ENCODE data around the gene FKRP. TPM values are rescaled to one million over a fixed set of nuclear protein-coding genes. Genes with fewer than 3 reads are reported as not detected.
"Not testable (repeated sequence)": the region's sequence is repeated elsewhere in the genome, so short reads cannot be mapped to it uniquely, and the experiment has no call there.

FKRP gene
- total RNA-seq, 1 experiment from 2014 or later, result 11.3 TPM

DNA sequence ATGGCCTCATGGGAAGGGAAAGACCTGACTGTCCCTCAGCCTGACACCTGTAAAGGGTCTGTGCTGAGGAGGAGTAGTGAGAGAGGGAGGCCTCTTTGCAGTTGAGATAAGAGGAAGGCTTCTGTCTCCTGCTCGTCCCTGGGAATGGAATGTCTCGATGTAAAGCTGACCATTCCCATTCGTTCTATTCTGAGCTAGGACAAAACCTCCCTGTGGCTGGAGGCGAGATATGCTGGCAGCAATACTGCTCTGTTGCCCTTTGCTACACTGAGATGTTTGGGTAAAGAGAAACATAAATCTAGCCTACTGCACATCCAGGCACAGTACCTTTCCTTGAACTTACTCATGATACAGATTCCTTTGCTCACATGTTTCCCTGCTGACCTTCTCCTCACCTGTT is 22.9 kb downstream of the FKRP start:
- in situ Hi-C loops (cut with HindIII; ENCODE audit: low pct_unique_long_range_greater_than_20kb, low sequenced_read_pairs); DNase-seq (ENCODE audit: low read depth, low spot score): not testable (repeated sequence)

DNA sequence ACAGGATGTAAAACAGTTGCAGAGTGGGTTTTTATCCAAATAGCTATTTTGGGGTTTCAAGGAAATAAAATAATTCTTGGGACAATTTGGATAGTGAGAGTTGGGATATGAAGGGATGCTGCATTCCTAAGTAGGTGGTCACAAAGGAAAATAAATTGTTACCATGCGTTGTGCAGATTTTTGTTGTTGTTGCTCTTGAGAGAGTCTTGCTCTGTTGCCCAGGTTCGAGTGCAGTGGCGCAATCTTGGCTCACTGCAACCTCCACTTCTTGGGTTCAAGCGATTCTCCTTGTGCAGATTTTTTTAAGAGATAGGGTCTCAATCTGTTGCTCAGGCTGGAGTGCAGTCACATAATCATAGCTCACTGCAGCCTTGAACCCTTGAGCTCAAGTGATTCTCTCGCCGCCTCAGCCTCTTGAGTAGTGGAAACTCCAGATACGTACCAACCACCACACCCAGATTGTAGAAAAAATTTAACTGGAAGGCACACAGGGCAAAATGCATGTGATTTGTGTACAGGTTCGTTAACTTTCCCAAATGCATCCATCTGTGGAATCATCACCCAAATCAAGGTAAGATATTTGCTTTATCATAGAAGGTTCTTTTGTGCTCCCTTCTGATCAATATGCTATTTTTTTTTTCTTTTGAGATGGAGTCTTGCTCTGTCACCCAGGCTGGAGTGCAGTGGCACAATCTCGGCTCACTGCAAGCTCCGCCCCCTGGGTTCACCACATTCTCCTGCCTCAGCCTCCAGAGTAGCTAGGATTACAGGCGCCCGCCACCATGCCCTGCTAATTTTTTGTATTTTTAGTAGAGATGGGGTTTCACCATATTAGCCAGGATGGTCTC is 26.5 kb downstream of the FKRP start:
- no peak for DNase-seq (ENCODE audit: low read depth, low spot score)

GRCh38 chr19:46773018-46773399 is 27.2 kb downstream of the FKRP start:
- DNase-seq (ENCODE audit: low read depth, low spot score), result no peak
- in situ Hi-C loops (cut with HindIII; ENCODE audit: low pct_unique_long_range_greater_than_20kb, low sequenced_read_pairs), result no loop called here

More for the DNA sequence above, 26.5 kb downstream of the FKRP start:
- in situ Hi-C loops (cut with HindIII; ENCODE audit: low pct_unique_long_range_greater_than_20kb, low sequenced_read_pairs), result no loop called here

DNA sequence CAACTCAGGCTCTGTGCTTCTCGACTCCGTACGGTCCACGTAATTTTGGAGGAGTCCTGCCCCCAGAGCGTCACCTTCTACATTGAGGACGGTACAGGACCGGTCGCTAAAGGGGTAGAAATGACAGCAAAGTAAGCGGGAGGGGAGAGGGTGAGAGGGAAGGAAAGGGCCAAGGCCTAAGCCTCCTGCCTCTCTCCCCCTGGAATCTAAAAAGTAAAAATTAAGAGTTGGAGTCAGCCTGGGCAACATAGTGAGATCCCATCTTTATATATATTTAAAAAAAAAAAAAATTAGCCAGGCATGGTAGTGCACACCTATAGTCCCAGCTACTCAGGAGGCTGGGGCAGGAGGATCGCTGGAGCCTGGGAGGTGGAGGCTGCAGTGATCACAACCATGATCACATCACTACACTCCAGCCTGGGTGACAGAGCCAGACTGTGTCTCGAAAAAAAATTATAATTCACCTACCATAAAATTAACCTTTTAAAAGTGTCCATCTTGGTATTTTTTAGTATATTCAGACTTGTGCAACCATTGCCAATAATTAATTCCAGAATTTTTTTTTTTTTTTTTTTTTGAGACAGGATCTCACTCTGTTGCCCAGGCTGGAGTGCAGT is 29.9 kb downstream of the FKRP start:
- DNase-seq (ENCODE audit: low read depth, low spot score), result no peak
- in situ Hi-C loops (cut with HindIII; ENCODE audit: low pct_unique_long_range_greater_than_20kb, low sequenced_read_pairs), result no loop called here

GRCh38 chr19:46776927-46777911 is 31.4 kb downstream of the FKRP start:
- peak; percentile 47 for DNase-seq (ENCODE audit: low read depth, low spot score)
- in situ Hi-C loops (cut with HindIII; ENCODE audit: low pct_unique_long_range_greater_than_20kb, low sequenced_read_pairs), result no loop called here

DNA sequence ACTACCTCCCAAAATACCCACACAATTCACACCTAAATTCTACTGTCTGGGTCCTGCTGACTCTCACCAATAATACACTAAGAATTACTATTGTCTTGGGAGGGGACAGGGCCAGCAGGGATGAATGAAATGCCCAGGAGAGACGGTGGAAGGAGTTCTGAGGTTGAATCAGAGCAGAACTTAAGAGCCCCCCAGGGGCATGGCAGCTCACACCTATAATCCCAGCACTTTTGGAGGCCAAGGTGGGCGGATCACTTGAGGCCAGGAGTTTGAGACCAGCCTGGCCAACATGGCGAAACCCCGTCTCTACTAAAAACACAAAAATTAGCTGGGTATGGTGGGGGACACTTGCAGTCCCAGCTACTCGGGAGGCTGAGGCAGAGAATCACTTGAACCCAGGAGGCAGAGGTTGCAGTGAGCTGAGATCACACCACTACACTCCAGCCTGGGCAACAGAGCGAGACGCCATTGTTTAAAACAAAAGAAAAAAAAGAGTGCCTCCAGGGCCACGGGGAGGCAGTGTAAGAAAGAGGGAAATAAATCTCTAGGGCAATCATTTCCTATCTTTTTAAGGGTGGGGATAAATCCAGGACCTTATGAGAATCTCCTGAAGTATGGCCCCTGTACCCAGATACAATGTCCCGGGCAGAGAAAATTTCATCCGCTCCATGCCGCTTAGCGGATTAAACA is 32.2 kb downstream of the FKRP start:
- in situ Hi-C loops (cut with HindIII; ENCODE audit: low pct_unique_long_range_greater_than_20kb, low sequenced_read_pairs); DNase-seq (ENCODE audit: low read depth, low spot score): not testable (repeated sequence)

GRCh38 chr19:46782355-46783019 is 36.6 kb downstream of the FKRP start:
- no peak for DNase-seq (ENCODE audit: low read depth, low spot score)
- in situ Hi-C loops (cut with HindIII; ENCODE audit: low pct_unique_long_range_greater_than_20kb, low sequenced_read_pairs), result no loop called here

- in situ Hi-C loops (cut with HindIII; ENCODE audit: low pct_unique_long_range_greater_than_20kb, low sequenced_read_pairs), result no loop called here
- no peak for DNase-seq (ENCODE audit: low read depth, low spot score)
Measured at GRCh38 chr19:46783670-46784069, 37.8 kb downstream of the FKRP start.

DNA sequence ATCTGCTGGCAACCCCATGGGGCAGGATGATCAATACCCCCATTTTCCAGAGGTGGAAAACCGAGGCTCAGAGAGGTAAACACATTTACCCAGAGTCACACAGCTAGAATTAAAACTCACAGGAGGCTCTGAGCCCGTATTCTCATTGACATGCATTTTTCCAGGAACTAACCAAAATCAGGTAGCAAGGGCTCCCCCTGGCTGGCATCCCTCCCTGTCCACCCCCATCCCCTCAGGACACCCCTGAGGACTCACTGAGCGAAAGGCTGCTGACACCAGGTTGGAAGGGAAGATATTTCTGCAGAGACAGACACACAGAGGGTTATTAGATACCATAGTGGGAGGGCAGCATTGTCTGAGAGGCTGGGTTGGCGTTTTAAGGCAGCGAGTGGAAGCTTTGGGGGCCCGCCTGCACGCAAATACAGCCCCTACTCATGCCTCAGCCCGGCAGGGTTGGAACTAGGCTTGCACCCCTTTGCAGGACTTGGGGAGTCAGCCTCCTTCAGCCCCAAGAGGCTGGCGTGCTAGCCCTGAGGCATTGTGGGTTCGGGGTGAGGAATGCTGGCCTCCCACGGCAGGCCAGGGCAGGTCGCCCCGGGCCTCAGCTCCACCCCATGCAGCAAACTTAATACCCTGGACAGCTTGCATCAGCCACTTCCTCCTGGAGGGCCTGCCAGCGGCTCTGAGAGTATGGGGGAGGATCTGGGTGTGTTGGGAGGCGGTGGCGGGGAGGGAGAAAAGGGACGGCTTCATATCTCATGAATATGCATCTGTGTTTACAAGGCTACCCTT is 38.6 kb downstream of the FKRP start:
- in situ Hi-C loops (cut with HindIII; ENCODE audit: low pct_unique_long_range_greater_than_20kb, low sequenced_read_pairs), result no loop called here
- DNase-seq (ENCODE audit: low read depth, low spot score), result peak; percentile 80

- DNase-seq (ENCODE audit: low read depth, low spot score), result no peak
- in situ Hi-C loops (cut with HindIII; ENCODE audit: low pct_unique_long_range_greater_than_20kb, low sequenced_read_pairs), result no loop called here
Measured at GRCh38 chr19:46785054-46785979, 39.5 kb downstream of the FKRP start.

- no peak for DNase-seq (ENCODE audit: low read depth, low spot score)
Measured at GRCh38 chr19:46785980-46786235, 40.1 kb downstream of the FKRP start.

DNA sequence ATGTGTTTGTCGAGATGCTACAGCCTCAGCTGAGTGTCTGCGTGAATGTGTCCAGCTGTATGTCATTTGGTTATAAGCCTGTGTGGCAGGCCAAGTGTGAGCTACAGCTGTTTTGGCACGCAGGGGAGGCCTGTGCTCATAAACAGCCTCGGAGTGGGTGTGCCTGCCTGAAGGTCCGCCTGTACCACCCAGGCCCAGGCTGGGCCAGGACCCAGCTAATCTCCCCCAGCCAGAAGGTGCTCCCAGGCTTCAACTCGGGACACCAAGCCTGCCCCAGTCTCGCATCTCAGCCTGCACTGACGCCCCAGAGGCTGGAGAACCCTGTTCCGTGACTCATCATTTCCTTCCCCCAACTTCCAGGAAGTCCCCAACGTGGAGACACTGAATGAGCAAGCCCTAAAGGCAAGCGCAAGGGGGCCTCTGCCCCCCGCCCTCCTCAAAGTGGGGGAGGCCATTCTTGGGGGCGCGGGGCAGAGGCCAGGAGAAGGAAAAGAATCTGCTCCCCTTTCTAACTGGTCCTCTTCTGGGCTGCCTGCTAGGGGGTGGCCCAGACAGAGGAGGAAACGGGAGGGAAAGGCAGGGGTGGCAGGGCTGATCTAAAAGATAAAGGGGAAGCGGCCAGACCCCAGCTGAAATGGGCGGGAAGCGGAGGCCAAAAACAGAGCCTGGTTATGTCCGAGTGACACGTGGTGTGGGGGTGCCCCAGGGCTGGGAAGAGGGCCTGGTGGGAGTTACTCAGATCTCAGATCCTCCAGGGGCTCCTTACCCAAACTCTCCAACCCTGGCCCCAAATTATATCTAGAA is 40.6 kb downstream of the FKRP start:
- DNase-seq (ENCODE audit: low read depth, low spot score), result peak; percentile 43
- in situ Hi-C loops (cut with HindIII; ENCODE audit: low pct_unique_long_range_greater_than_20kb, low sequenced_read_pairs), result no loop called here

More at GRCh38 chr19:46785980-46786235, 40.1 kb downstream of the FKRP start:
- in situ Hi-C loops (cut with HindIII; ENCODE audit: low pct_unique_long_range_greater_than_20kb, low sequenced_read_pairs), result no loop called here

DNA sequence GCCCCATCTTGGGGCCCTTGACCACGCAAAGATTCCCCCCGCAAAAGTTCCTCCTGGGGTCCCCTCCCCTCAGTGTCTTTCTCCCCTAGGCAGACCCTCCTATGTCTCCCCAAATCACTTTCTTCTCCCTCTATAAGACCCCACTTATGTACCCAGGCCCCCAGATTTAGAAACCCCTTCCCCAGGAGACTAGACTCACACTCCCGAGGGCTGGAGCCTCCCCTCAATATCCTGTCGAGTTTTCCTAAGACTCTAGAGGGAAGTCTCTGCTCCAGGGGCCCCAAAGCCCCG is 41.1 kb downstream of the FKRP start:
- DNase-seq (ENCODE audit: low read depth, low spot score), result no peak
- in situ Hi-C loops (cut with HindIII; ENCODE audit: low pct_unique_long_range_greater_than_20kb, low sequenced_read_pairs), result no loop called here

DNA sequence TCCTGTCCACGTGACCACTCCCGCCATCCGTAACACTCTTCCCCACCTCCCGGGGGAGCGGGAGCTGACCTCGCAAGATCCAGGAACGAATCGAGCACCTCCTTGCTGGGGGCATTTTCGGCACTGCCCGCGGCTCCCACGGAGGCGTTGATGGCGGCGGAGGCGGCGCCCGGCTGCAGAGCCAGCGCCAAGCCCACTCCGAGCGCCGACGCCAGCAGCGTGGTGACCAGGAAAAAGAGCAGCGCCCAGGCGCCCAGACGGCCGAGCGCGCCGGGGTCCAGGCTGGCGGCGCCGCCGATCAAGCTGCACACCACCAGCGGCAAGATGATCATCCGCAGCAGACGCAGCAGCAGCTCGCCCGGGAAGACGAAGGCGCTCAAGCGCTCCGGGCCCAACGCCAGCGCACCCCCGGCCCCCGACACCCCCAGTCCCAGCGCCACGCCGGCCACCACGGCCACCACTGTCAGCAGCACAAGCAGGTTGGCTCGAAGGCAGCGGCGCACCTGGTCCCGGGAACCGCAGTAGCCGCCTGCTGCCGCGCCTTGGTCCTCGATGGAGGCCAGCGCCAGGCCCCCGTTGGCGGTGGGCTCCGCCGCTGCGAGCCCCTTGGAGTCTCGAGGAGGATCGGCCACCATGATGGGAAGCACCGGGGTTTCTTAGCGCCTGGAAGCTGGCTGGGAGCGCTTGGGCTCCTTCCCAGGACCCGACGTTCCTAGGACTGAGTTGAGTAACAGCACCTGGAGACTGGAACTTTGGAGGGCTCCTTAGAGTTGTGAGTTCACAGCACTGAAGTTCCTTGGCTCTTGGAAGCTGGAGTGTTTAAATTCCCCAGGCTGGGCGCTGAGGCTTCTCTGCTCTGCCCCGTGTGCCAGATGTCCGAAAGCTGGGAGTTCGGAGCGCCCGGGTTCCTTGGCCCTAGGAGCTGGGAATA is 41.7 kb downstream of the FKRP start:
- peak; percentile 50 for DNase-seq (ENCODE audit: low read depth, low spot score)
- in situ Hi-C loops (cut with HindIII; ENCODE audit: low pct_unique_long_range_greater_than_20kb, low sequenced_read_pairs), result no loop called here

Measured in SK-MEL-5 (cell line).